ENCODE results near the gene SBF2.

SBF2 gene

GRCh38 chr11:9875399-9875798, 418.6 kb downstream of the SBF2 start:
- no peak for TF ChIP-seq CTCF (IDR thresholded peaks at IDR 0.05; ENCODE audit: low read depth, low read length)
- no peak overlapping the region for H3K4me3 ChIP-seq (ENCODE audit: low read depth, low read length)
- peaks cover 4% of the 10 kb centered on the region for H3K9me3 ChIP-seq (ENCODE audit: severe bottlenecking)
- H3K36me3 ChIP-seq = no peaks in the 10 kb centered on the region
- H3K27ac ChIP-seq = no peak overlapping the region
- no peak for DNase-seq
- no peaks in the 10 kb centered on the region for H3K27me3 ChIP-seq (ENCODE audit: insufficient read depth, low read depth, severe bottlenecking)

GRCh38 chr11:9874466-9874865, 419.6 kb downstream of the SBF2 start:
- Histone ChIP-seq H3K27me3 (ENCODE audit: insufficient read depth, low read depth, severe bottlenecking) (no peaks in the 10 kb centered on the region), H3K27ac (no peak overlapping the region), H3K4me3 (ENCODE audit: low read depth, low read length) (no peak overlapping the region), H3K36me3 (no peaks in the 10 kb centered on the region), H3K9me3 (ENCODE audit: severe bottlenecking) (peaks cover 4% of the 10 kb centered on the region)
- no peak for TF ChIP-seq CTCF (IDR thresholded peaks at IDR 0.05; ENCODE audit: low read depth, low read length)
- no peak for DNase-seq

- no peak for DNase-seq
- Histone ChIP-seq H3K4me3 (ENCODE audit: low read depth, low read length) (no peak overlapping the region), H3K9me3 (ENCODE audit: severe bottlenecking) (no peaks in the 10 kb centered on the region), H3K27ac (no peak overlapping the region), H3K36me3 (no peaks in the 10 kb centered on the region), H3K27me3 (ENCODE audit: insufficient read depth, low read depth, severe bottlenecking) (no peaks in the 10 kb centered on the region)
- no peak for TF ChIP-seq CTCF (IDR thresholded peaks at IDR 0.05; ENCODE audit: low read depth, low read length)
Measured at GRCh38 chr11:9868641-9869040, 425.4 kb downstream of the SBF2 start.

- no peaks in the 10 kb centered on the region for H3K27me3 ChIP-seq (ENCODE audit: insufficient read depth, low read depth, severe bottlenecking)
- H3K4me3 ChIP-seq (ENCODE audit: low read depth, low read length) = no peak overlapping the region
- H3K27ac ChIP-seq = no peak overlapping the region
- no peaks in the 10 kb centered on the region for H3K36me3 ChIP-seq
- no peak for DNase-seq
- no peak for TF ChIP-seq CTCF (IDR thresholded peaks at IDR 0.05; ENCODE audit: low read depth, low read length)
- H3K9me3 ChIP-seq (ENCODE audit: severe bottlenecking) = no peaks in the 10 kb centered on the region
Measured at GRCh38 chr11:9862981-9863380, 431.0 kb downstream of the SBF2 start.

- no peak overlapping the region for H3K27ac ChIP-seq
- DNase-seq = peak; percentile 60
- no peaks in the 10 kb centered on the region for H3K9me3 ChIP-seq (ENCODE audit: severe bottlenecking)
- H3K27me3 ChIP-seq (ENCODE audit: insufficient read depth, low read depth, severe bottlenecking) = no peaks in the 10 kb centered on the region
- no peaks in the 10 kb centered on the region; the same call in 1 of the 2 replicates for H3K36me3 ChIP-seq
- H3K4me3 ChIP-seq (ENCODE audit: low read depth, low read length) = no peak overlapping the region
- peak; percentile 84 for TF ChIP-seq CTCF (IDR thresholded peaks at IDR 0.05; ENCODE audit: low read depth, low read length)
Measured at GRCh38 chr11:9861860-9862725, 431.9 kb downstream of the SBF2 start.

All from WERI-Rb-1 (cell line).